Astrocyte (in vitro differentiated cells and primary cell): ENCODE data around the gene PPM1F. TPM values are rescaled to one million over a fixed set of nuclear protein-coding genes. Genes with fewer than 3 reads are reported as not detected.
"Not testable (repeated sequence)": the region's sequence is repeated elsewhere in the genome, so short reads cannot be mapped to it uniquely, and the experiment has no call there.

ENCODE experiments used
- DNase-seq: peaks from one replicate; pipeline ENCODE4 v3.0.0-alpha.2; 2010; ENCODE audit warnings: low read depth
- FAIRE-seq: peaks from 2 replicates; lab custom pipeline; 2011; peaks lifted over from hg19 to GRCh38; lab: Jason Lieb, UNC
- H2AFZ ChIP-seq: 2 replicates; pipeline ENCODE4 v1.6.0; 2012; ENCODE audit warnings: low read depth, low read length, inconsistent platforms
- H3K27ac ChIP-seq: 2 replicates; pipeline ENCODE4 v1.5.1; 2011; ENCODE audit warnings: low read depth, low read length, inconsistent platforms
- H3K27me3 ChIP-seq: 2 replicates; pipeline ENCODE4 v1.6.0; 2011; ENCODE audit warnings: low read length, inconsistent platforms; ENCODE audit not compliant: insufficient read depth
- H3K36me3 ChIP-seq: 2 replicates; pipeline ENCODE4 v1.5.1; 2011; ENCODE audit warnings: low read length, inconsistent platforms; ENCODE audit not compliant: insufficient read depth
- H3K4me1 ChIP-seq: 2 replicates; pipeline ENCODE4 v1.5.1; 2011; ENCODE audit warnings: low read length, inconsistent platforms; ENCODE audit not compliant: insufficient read depth
- H3K4me2 ChIP-seq: 2 replicates; pipeline ENCODE4 v1.6.0; 2012; ENCODE audit warnings: low read length, inconsistent platforms
- H3K4me3 ChIP-seq: 2 replicates; pipeline ENCODE4 v1.5.1; 2011; ENCODE audit warnings: low read depth, mild to moderate bottlenecking, low read length, inconsistent platforms; ENCODE audit not compliant: insufficient read depth
- H3K79me2 ChIP-seq: 2 replicates; pipeline ENCODE4 v1.6.0; 2012; ENCODE audit warnings: mild to moderate bottlenecking, low read length, inconsistent platforms; ENCODE audit not compliant: insufficient read depth
- H3K9ac ChIP-seq: 2 replicates; pipeline ENCODE4 v1.6.0; 2012; ENCODE audit warnings: mild to moderate bottlenecking, low read length, inconsistent platforms
- H3K9me3 ChIP-seq: 2 replicates; pipeline ENCODE4 v1.5.1; 2012; ENCODE audit warnings: low read depth, mild to moderate bottlenecking, low read length, inconsistent platforms; ENCODE audit not compliant: insufficient read depth
- H4K20me1 ChIP-seq: 2 replicates; pipeline ENCODE4 v1.6.0; 2012; ENCODE audit warnings: low read length, inconsistent platforms; ENCODE audit not compliant: insufficient read depth
- H3K27ac Mint-ChIP-seq: one replicate; pipeline ENCODE4 v1.8.0; 2021; ENCODE audit warnings: mild to moderate bottlenecking, mixed read lengths; ENCODE audit not compliant: unreplicated experiment
- H3K27me3 Mint-ChIP-seq: one replicate; pipeline ENCODE4 v1.8.0; 2021; ENCODE audit warnings: low read depth, mixed read lengths; ENCODE audit not compliant: unreplicated experiment
- H3K36me3 Mint-ChIP-seq: one replicate; pipeline ENCODE4 v1.8.0; 2021; ENCODE audit warnings: low read depth, mixed read lengths; ENCODE audit not compliant: unreplicated experiment
- H3K4me1 Mint-ChIP-seq: one replicate; pipeline ENCODE4 v1.8.0; 2021; ENCODE audit warnings: low read depth, mixed read lengths; ENCODE audit not compliant: unreplicated experiment
- H3K4me3 Mint-ChIP-seq: one replicate; pipeline ENCODE4 v1.8.0; 2021; ENCODE audit warnings: mild to moderate bottlenecking, moderate library complexity, mixed read lengths; ENCODE audit not compliant: unreplicated experiment
- H3K9me3 Mint-ChIP-seq: one replicate; pipeline ENCODE4 v1.8.0; 2021; ENCODE audit warnings: mild to moderate bottlenecking, mixed read lengths; ENCODE audit not compliant: unreplicated experiment
- EZH2 ChIP-seq: IDR thresholded peaks from 2 replicates; pipeline ENCODE4 v1.6.1; 2012; ENCODE audit warnings: mild to moderate bottlenecking, low read length, inconsistent platforms; ENCODE audit not compliant: insufficient read depth
- total RNA-seq: library from RNA; stranded (reverse); gene quantifications from 2 replicates; pipeline ENCODE4 v1.2.1, GENCODE V29; 2021
- TF ChIP-seq, protein P1 (sequence below): IDR thresholded peaks from 2 replicates; pipeline ENCODE4 v1.5.1; 2011; ENCODE audit warnings: low read depth, mild to moderate bottlenecking, inconsistent platforms, low read length, moderate library complexity; ENCODE audit not compliant: insufficient read depth

Gene PPM1F
- total RNA-seq, 1 donor from 2014 or later, result 27.9 TPM

- Histone ChIP-seq H3K27ac (no peak overlapping the region), H3K9me3 (no peaks in the 10 kb centered on the region), H3K4me1 (no peaks in the 10 kb centered on the region), H3K36me3 (no peaks in the 10 kb centered on the region), H3K4me2 (no peak overlapping the region), H3K9ac (no peak overlapping the region), H2AFZ (no peak overlapping the region), H3K27me3 (no peaks in the 10 kb centered on the region), H3K4me3 (no peak overlapping the region), H3K79me2 (no peaks in the 10 kb centered on the region), H4K20me1 (no peaks in the 10 kb centered on the region)
- no peaks in the 10 kb centered on the region for H3K4me1 Mint-ChIP-seq
- H3K9me3 Mint-ChIP-seq, result peaks cover 4% of the 10 kb centered on the region
- no peak for TF ChIP-seq EZH2
- TF ChIP-seq, protein P1, sequence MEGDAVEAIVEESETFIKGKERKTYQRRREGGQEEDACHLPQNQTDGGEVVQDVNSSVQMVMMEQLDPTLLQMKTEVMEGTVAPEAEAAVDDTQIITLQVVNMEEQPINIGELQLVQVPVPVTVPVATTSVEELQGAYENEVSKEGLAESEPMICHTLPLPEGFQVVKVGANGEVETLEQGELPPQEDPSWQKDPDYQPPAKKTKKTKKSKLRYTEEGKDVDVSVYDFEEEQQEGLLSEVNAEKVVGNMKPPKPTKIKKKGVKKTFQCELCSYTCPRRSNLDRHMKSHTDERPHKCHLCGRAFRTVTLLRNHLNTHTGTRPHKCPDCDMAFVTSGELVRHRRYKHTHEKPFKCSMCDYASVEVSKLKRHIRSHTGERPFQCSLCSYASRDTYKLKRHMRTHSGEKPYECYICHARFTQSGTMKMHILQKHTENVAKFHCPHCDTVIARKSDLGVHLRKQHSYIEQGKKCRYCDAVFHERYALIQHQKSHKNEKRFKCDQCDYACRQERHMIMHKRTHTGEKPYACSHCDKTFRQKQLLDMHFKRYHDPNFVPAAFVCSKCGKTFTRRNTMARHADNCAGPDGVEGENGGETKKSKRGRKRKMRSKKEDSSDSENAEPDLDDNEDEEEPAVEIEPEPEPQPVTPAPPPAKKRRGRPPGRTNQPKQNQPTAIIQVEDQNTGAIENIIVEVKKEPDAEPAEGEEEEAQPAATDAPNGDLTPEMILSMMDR, result no peak
- no peak overlapping the region for H3K27ac Mint-ChIP-seq
- H3K4me3 Mint-ChIP-seq, result no peak overlapping the region
- FAIRE-seq (no peak), DNase-seq (no peak)
- no peaks in the 10 kb centered on the region for H3K36me3 Mint-ChIP-seq
- H3K27me3 Mint-ChIP-seq, result no peaks in the 10 kb centered on the region
These were observed 42.8 kb downstream of the PPM1F start for GRCh38 chr22:21909871-21910270.

- Histone ChIP-seq H3K9ac (no peak overlapping the region), H3K4me3 (no peak overlapping the region), H3K27me3 (no peaks in the 10 kb centered on the region), H4K20me1 (no peaks in the 10 kb centered on the region), H3K4me2 (no peak overlapping the region), H3K9me3 (no peaks in the 10 kb centered on the region), H3K36me3 (no peaks in the 10 kb centered on the region), H3K27ac (no peak overlapping the region), H3K79me2 (no peaks in the 10 kb centered on the region), H3K4me1 (no peaks in the 10 kb centered on the region), H2AFZ (no peak overlapping the region)
- Mint-ChIP-seq H3K27me3 (no peaks in the 10 kb centered on the region), H3K36me3 (no peaks in the 10 kb centered on the region), H3K4me1 (no peaks in the 10 kb centered on the region), H3K9me3 (peaks cover 5% of the 10 kb centered on the region), H3K4me3 (no peak overlapping the region), H3K27ac (no peak overlapping the region)
- FAIRE-seq (no peak), DNase-seq (no peak)
- TF ChIP-seq, protein P1, result no peak
- TF ChIP-seq EZH2, result no peak
These were observed 44.8 kb downstream of the PPM1F start for GRCh38 chr22:21907638-21908522.

GRCh38 chr22:21905234-21905633, 47.4 kb downstream of the PPM1F start:
- H3K36me3 ChIP-seq, H3K9me3 Mint-ChIP-seq, H3K4me3 Mint-ChIP-seq, H3K4me2 ChIP-seq, H3K79me2 ChIP-seq, H3K4me3 ChIP-seq, H3K27me3 ChIP-seq, DNase-seq, H3K9ac ChIP-seq, H3K27ac ChIP-seq, H3K27me3 Mint-ChIP-seq, FAIRE-seq, H4K20me1 ChIP-seq, H3K36me3 Mint-ChIP-seq, H3K4me1 ChIP-seq, H3K4me1 Mint-ChIP-seq, H2AFZ ChIP-seq, H3K27ac Mint-ChIP-seq, H3K9me3 ChIP-seq: not testable (repeated sequence)
